Lower leg skin (tissue), 3 donors: ENCODE data around the gene OARD1.

Experiments used
- POLR2A ChIP-seq, 2 donors: fragments of 450-650 bp; IDR thresholded peaks; one replicate each; pipeline ENCODE4 v1.6.1; 2016 to 2017; ENCODE audit warnings: antibody characterized with exemption in 2 of 2, mild to moderate bottlenecking in 1 of 2, moderate library complexity in 1 of 2
- TF ChIP-seq, protein P1 (sequence below), 3 donors: fragments of 450-650 bp; IDR thresholded peaks; one replicate each; pipeline ENCODE4 v1.5.1; 2016; ENCODE audit warnings: antibody characterized with exemption in 3 of 3, mild to moderate bottlenecking in 3 of 3, moderate library complexity in 2 of 3

DNA sequence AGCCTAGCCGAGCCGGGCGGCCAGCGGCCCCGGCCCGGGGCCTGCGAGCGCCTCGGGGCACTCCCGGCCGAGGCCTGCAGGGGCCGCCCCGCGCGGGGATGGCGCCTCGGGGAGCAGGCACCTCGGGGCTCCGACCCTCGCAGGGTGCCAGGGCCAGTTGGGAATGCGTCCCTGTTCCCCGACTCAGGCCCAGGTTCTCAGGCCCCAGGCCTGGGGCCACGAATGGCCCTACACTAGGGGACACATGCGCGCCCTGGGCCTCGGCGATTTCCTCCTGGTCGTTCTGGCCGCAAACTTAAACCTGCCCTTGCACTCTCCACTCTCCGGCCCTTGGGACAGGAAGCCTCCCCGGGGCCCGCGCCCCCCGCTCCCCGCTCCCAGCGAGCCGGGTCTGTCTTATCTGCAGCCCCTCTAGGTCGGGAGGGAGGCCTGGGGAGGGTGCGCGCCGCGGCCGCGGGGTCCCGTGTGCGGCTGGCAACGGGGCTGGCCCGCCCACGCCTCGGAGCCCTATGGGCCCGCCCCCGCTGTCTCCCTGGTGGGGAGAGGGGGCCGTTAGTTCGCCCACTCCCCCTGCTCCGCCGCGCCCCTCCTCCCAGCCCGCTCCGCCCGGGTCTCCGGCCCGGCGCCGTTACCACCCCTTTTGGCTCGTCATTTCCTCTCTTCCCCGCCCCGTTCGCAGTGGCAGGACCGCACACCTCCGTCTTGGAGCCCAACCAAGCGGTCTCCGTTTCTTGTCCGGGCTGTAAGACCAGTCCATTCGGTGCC is 1.2 kb upstream of the OARD1 start:
- peak in 1 of 2 donors; percentile 84 for TF ChIP-seq POLR2A (IDR thresholded peaks at IDR 0.05)
- TF ChIP-seq, protein P1, sequence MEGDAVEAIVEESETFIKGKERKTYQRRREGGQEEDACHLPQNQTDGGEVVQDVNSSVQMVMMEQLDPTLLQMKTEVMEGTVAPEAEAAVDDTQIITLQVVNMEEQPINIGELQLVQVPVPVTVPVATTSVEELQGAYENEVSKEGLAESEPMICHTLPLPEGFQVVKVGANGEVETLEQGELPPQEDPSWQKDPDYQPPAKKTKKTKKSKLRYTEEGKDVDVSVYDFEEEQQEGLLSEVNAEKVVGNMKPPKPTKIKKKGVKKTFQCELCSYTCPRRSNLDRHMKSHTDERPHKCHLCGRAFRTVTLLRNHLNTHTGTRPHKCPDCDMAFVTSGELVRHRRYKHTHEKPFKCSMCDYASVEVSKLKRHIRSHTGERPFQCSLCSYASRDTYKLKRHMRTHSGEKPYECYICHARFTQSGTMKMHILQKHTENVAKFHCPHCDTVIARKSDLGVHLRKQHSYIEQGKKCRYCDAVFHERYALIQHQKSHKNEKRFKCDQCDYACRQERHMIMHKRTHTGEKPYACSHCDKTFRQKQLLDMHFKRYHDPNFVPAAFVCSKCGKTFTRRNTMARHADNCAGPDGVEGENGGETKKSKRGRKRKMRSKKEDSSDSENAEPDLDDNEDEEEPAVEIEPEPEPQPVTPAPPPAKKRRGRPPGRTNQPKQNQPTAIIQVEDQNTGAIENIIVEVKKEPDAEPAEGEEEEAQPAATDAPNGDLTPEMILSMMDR (IDR thresholded peaks at IDR 0.05), result no peak
